ENCODE measurements around the gene ERLEC1. TPM values are rescaled to one million over a fixed set of nuclear protein-coding genes. Genes with fewer than 3 reads are reported as not detected.

The ERLEC1 gene
- total RNA-seq, 2 experiments from 2014 or later = 22.7 to 26.4 TPM

DNA sequence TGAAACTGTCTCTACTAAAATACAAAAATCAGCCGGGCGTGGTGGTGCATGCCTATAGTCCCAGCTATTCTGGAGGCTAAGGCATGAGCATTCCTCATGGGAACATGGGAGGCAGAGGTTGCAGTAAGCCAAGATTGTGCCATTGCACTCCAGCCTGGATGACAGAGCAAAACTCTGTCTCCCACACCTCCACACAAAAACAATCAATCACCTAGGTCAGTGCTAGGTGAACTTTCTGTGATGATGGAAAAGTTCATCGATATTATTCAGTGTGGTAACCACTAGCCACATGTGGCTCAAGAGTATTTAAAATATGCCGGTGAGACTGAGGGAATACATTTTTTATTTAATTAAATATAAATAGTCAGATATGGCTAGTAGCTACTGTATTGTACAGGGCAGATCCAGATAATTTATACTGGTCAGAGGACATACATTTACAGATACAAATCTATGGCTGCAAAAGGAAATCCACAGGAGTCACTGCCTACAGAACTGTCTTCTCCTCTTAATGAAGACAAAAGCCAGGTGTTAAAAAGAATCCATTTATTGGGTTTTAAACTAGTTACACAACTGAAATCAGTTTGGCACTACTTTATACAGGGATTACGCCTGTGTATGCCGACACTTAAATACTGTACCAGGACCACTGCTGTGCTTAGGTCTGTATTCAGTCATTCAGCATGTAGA is 76.8 kb downstream of the ERLEC1 start:
- CTCF ChIA-PET (ENCODE audit: unreplicated experiment) = no interaction called here
- no peak for TF ChIP-seq EZH2phosphoT487 (IDR thresholded peaks at IDR 0.05; ENCODE audit: borderline replicate concordance, low read depth, low read length)
- TF ChIP-seq, protein P1, sequence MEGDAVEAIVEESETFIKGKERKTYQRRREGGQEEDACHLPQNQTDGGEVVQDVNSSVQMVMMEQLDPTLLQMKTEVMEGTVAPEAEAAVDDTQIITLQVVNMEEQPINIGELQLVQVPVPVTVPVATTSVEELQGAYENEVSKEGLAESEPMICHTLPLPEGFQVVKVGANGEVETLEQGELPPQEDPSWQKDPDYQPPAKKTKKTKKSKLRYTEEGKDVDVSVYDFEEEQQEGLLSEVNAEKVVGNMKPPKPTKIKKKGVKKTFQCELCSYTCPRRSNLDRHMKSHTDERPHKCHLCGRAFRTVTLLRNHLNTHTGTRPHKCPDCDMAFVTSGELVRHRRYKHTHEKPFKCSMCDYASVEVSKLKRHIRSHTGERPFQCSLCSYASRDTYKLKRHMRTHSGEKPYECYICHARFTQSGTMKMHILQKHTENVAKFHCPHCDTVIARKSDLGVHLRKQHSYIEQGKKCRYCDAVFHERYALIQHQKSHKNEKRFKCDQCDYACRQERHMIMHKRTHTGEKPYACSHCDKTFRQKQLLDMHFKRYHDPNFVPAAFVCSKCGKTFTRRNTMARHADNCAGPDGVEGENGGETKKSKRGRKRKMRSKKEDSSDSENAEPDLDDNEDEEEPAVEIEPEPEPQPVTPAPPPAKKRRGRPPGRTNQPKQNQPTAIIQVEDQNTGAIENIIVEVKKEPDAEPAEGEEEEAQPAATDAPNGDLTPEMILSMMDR (conservative IDR thresholded peaks at IDR 0.05; ENCODE audit: low read length) = no peak
- BruUV-seq (replicated peaks) = no TSS peak
- intact Hi-C loops (cut with micrococcal nuclease; ENCODE audit: unreplicated experiment) = no loop called here
- H3K36me3 ChIP-seq (ENCODE audit: insufficient read depth, low read length) = peaks cover 76% of the 10 kb centered on the region
- H3K4me2 ChIP-seq (ENCODE audit: low read length) = no peak overlapping the region
- no peaks in the 10 kb centered on the region for H3K9me3 ChIP-seq (ENCODE audit: low read length)
- no peaks in the 10 kb centered on the region for H3K79me2 ChIP-seq (ENCODE audit: insufficient read depth, low read depth, low read length)
- POLR2A ChIA-PET = no interaction called here
- no peaks in the 10 kb centered on the region for H3K4me1 ChIP-seq (ENCODE audit: insufficient read depth, low read length, poor library complexity, severe bottlenecking)
- no peaks in the 10 kb centered on the region for H3K9me2 ChIP-seq (ENCODE audit: insufficient read depth, low read length)
- H2AFZ ChIP-seq (ENCODE audit: low read length) = no peak overlapping the region
- H3K27ac ChIP-seq (ENCODE audit: low read depth, low read length, poor library complexity, severe bottlenecking) = no peak overlapping the region
- H4K20me1 ChIP-seq (ENCODE audit: insufficient read depth, low read length) = no peaks in the 10 kb centered on the region
- H3K4me3 ChIP-seq (ENCODE audit: low read depth, low read length, poor library complexity, severe bottlenecking) = no peak overlapping the region
- no peak for DNase-seq (ENCODE audit: low spot score)

GRCh38 chr2:53865264-53865663 is 78.4 kb downstream of the ERLEC1 start:
- H4K20me1 ChIP-seq (ENCODE audit: insufficient read depth, low read length) = no peaks in the 10 kb centered on the region
- H3K4me2 ChIP-seq (ENCODE audit: low read length) = no peak overlapping the region
- ChIA-PET POLR2A (no interaction called here), CTCF (ENCODE audit: unreplicated experiment) (no interaction called here)
- TF ChIP-seq EZH2phosphoT487 (IDR thresholded peaks at IDR 0.05; ENCODE audit: borderline replicate concordance, low read depth, low read length) = no peak
- TF ChIP-seq, protein P1 (conservative IDR thresholded peaks at IDR 0.05; ENCODE audit: low read length) = no peak
- no peaks in the 10 kb centered on the region for H3K9me2 ChIP-seq (ENCODE audit: insufficient read depth, low read length)
- no peak for DNase-seq (ENCODE audit: low spot score)
- no peak overlapping the region for H3K4me3 ChIP-seq (ENCODE audit: low read depth, low read length, poor library complexity, severe bottlenecking)
- H3K36me3 ChIP-seq (ENCODE audit: insufficient read depth, low read length) = peaks cover 78% of the 10 kb centered on the region
- H3K4me1 ChIP-seq (ENCODE audit: insufficient read depth, low read length, poor library complexity, severe bottlenecking) = no peaks in the 10 kb centered on the region
- no peaks in the 10 kb centered on the region for H3K9me3 ChIP-seq (ENCODE audit: low read length)
- H3K27ac ChIP-seq (ENCODE audit: low read depth, low read length, poor library complexity, severe bottlenecking) = no peak overlapping the region
- BruUV-seq (replicated peaks) = no TSS peak
- H3K79me2 ChIP-seq (ENCODE audit: insufficient read depth, low read depth, low read length) = no peaks in the 10 kb centered on the region
- H2AFZ ChIP-seq (ENCODE audit: low read length) = no peak overlapping the region
- intact Hi-C loops (cut with micrococcal nuclease; ENCODE audit: unreplicated experiment) = no loop called here

GRCh38 chr2:53865962-53866361 is 79.1 kb downstream of the ERLEC1 start:
- no peak for DNase-seq (ENCODE audit: low spot score)
- POLR2A ChIA-PET = no interaction called here
- no peak overlapping the region for H3K27ac ChIP-seq (ENCODE audit: low read depth, low read length, poor library complexity, severe bottlenecking)
- intact Hi-C loops (cut with micrococcal nuclease; ENCODE audit: unreplicated experiment) = no loop called here
- H3K4me2 ChIP-seq (ENCODE audit: low read length) = no peak overlapping the region
- H3K79me2 ChIP-seq (ENCODE audit: insufficient read depth, low read depth, low read length) = no peaks in the 10 kb centered on the region
- H3K36me3 ChIP-seq (ENCODE audit: insufficient read depth, low read length) = peaks cover 77% of the 10 kb centered on the region
- no peaks in the 10 kb centered on the region for H3K9me3 ChIP-seq (ENCODE audit: low read length)
- BruUV-seq (replicated peaks) = no TSS peak
- H3K4me3 ChIP-seq (ENCODE audit: low read depth, low read length, poor library complexity, severe bottlenecking) = no peak overlapping the region
- no peaks in the 10 kb centered on the region for H3K4me1 ChIP-seq (ENCODE audit: insufficient read depth, low read length, poor library complexity, severe bottlenecking)
- H3K9me2 ChIP-seq (ENCODE audit: insufficient read depth, low read length) = no peaks in the 10 kb centered on the region
- H4K20me1 ChIP-seq (ENCODE audit: insufficient read depth, low read length) = no peaks in the 10 kb centered on the region
- no peak overlapping the region for H2AFZ ChIP-seq (ENCODE audit: low read length)
- TF ChIP-seq, protein P1 (conservative IDR thresholded peaks at IDR 0.05; ENCODE audit: low read length) = no peak
- TF ChIP-seq EZH2phosphoT487 (IDR thresholded peaks at IDR 0.05; ENCODE audit: borderline replicate concordance, low read depth, low read length) = no peak
- CTCF ChIA-PET (ENCODE audit: unreplicated experiment) = no interaction called here
